Motor neuron (in vitro differentiated cells): ENCODE measurements around the gene FBXW7. TPM values are rescaled to one million over a fixed set of nuclear protein-coding genes. Genes with fewer than 3 reads are reported as not detected.

Source experiments
- ATAC-seq, 8 experiments: fragments of 200-7000 bp; cut with Tn5 transposase; replicated peaks in 6 of 8; 2 replicates each; pipeline ENCODE4 v1.8.0; 2021; ENCODE audit warnings: mild to moderate bottlenecking in 8 of 8, moderate library complexity in 8 of 8
- H3K27ac ChIP-seq, 2 donors: fragments of 250-450 bp; sonication (Bioruptor Pico); 2 replicates each; pipeline ENCODE4 v1.9.0; 2021; ENCODE audit warnings: antibody characterized with exemption in 2 of 2, mild to moderate bottlenecking in 2 of 2, moderate library complexity in 1 of 2
- H3K4me1 ChIP-seq, 2 donors: fragments of 250-450 bp; sonication (Bioruptor Pico); replicated peaks in 1 of 2; 2 replicates each; pipeline ENCODE4 v1.6.1; 2021; ENCODE audit warnings: antibody characterized with exemption in 2 of 2, mild to moderate bottlenecking in 2 of 2, moderate library complexity in 1 of 2
- H3K4me3 ChIP-seq, 5 donors: fragments of 250-450 bp; sonication (Bioruptor Pico); 2 replicates each; pipeline ENCODE4 v1.9.0; 2021; ENCODE audit warnings: antibody characterized with exemption in 5 of 5, mild to moderate bottlenecking in 5 of 5, moderate library complexity in 4 of 5
- WGBS, 10 experiments: fragments of 450-650 bp; shearing (Covaris generic); methylation state at CpG; one replicate each; pipeline ENCODE4 v1.0.0; 2022; 5-methylcytosine and 5-hydroxymethylcytosine counted together
- in situ Hi-C, 9 experiments: fragments of 400-800 bp; cut with MboI; loops; one replicate each; pipeline ENCODE4 v1.15.0; 2021; ENCODE audit warnings: low sequenced_read_pairs in 9 of 9, low pct_unique_long_range_greater_than_20kb in 2 of 9; ENCODE audit not compliant: unreplicated experiment in 9 of 9
- total RNA-seq, 8 experiments: library from RNA; unstranded; fragments of 300-600 nt; gene quantifications; 2 replicates each; pipeline versions ENCODE4 v1.2.3 to v1.2.4, GENCODE V29; 2022

FBXW7 gene
- 100 to 1,000 TPM in 1 of 8 experiments, 10 to 100 TPM in 7; 38.0 to 130 (median 68.5) TPM for total RNA-seq

DNA sequence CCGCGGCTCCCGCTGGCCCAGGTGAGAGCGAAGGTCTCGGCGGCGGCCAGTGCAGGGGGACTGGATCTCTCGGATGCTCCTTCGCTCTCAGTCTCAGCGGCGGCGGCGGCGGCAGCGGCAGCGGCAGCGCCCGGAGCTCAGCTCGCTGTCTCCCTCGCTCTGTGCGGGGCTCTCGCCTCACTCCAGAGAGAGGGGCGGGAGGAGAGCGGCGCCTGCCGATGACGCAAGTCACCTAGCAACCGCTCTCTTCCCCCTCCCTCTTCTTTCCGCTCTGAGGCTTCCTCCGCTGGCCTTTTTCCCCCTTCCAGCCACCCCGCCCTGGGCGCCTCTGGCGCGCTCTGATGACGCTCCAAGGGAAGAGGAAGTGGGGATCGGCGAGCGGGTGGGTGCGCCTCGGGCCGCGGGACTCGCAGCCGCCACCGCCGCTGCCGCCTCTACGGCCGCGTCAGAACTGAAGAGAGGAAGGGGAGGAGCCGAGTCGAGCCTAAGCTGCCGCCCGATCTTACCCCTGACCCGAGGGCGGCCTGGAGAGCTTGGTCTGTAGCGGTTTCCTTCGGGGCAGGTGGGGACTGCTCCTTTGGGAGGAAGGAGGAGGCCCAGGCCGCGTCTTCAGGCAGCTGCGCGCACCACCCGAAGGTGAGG is at the start of gene FBXW7:
TSS of gene FBXW7 (minus strand) at position 190 of the 642 bp plus-strand sequence. CDS start 124,289 bp downstream, outside the sequence.
- in situ Hi-C loops = no loop called here
- ATAC-seq = peak; percentile 84 to 92 (median 88)
- H3K4me3 ChIP-seq = peak within 1 kb of the TSS; percentile 82 to 97 (median 88)
- peak within 1 kb of the TSS; percentile 85 to 88 for H3K27ac ChIP-seq
- H3K4me1 ChIP-seq = peaks cover 10 to 24% of the 10 kb centered on the region in 2 donors
- 0% methylated on average over 2 to 3 of the region's 63 CpGs; no CpG with 5 or more reads in 8 of the 10 experiments for WGBS, 10 experiments

DNA sequence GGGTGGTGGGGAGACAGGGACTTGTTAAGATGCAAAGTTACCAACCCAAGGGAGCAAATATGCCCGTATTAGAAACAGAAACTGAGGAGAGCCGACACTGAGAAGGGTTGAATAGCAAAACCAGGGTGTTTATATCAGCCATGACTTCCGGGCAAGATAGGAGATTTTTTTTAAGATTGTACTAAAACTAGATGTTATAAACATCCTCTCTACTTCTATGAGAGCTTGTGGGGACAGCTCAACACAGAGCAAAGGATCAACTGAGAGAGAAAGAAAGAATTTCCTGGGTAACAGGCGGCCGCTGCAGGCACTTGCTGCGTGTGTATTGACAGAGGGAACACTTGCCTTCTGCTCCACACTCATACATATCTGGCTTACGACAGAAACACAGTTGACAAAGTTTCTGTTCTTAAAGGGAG is 49.1 kb upstream of the FBXW7 start:
- in situ Hi-C loops = no loop called here
- ATAC-seq = peak in 2 of 8 experiments; percentile 46 to 95
- Histone ChIP-seq H3K27ac (no peak overlapping the region), H3K4me1 (peaks cover 20 to 22% of the 10 kb centered on the region in 2 donors), H3K4me3 (no peak overlapping the region)
- 44 to 94% (median 82%) methylated on average over 2 to 6 of the region's 7 CpGs; no CpG with 5 or more reads in 2 of the 10 experiments for WGBS, 10 experiments

- no peak overlapping the region for H3K4me3 ChIP-seq
- peak in 1 of 8 experiments; percentile 39 for ATAC-seq
- WGBS, 10 experiments = 6 to 100% (median 84%) methylated on average over 1 to 3 of the region's 3 CpGs; no CpG with 5 or more reads in 1 of the 10 experiments
These were observed 45.8 kb upstream of the FBXW7 start for GRCh38 chr4:152581536-152582160.

GRCh38 chr4:152579916-152580315 is 44.0 kb upstream of the FBXW7 start:
- 19 to 100% (median 82%) methylated on average over 1 to 6 of the region's 6 CpGs; no CpG with 5 or more reads in 2 of the 10 experiments for WGBS, 10 experiments
- ATAC-seq = no peak
- Histone ChIP-seq H3K4me1 (peaks cover 0 to under 1% of the 10 kb centered on the region in 2 donors), H3K4me3 (no peak overlapping the region), H3K27ac (no peak overlapping the region)
- in situ Hi-C loops = no loop called here

More at GRCh38 chr4:152581536-152582160, 45.8 kb upstream of the FBXW7 start:
- in situ Hi-C loops = no loop called here
- no peak overlapping the region for H3K27ac ChIP-seq
- H3K4me1 ChIP-seq = peaks cover 0 to 4% of the 10 kb centered on the region in 2 donors

GRCh38 chr4:152579107-152579764 is 43.3 kb upstream of the FBXW7 start:
- WGBS, 10 experiments = 40 to 100% (median 81%) methylated on average over 1 to 11 of the region's 11 CpGs; no CpG with 5 or more reads in 1 of the 10 experiments
- Histone ChIP-seq H3K4me1 (peaks cover 0 to under 1% of the 10 kb centered on the region in 2 donors), H3K4me3 (no peak overlapping the region), H3K27ac (no peak overlapping the region)
- no peak for ATAC-seq
- in situ Hi-C loops = no loop called here

DNA sequence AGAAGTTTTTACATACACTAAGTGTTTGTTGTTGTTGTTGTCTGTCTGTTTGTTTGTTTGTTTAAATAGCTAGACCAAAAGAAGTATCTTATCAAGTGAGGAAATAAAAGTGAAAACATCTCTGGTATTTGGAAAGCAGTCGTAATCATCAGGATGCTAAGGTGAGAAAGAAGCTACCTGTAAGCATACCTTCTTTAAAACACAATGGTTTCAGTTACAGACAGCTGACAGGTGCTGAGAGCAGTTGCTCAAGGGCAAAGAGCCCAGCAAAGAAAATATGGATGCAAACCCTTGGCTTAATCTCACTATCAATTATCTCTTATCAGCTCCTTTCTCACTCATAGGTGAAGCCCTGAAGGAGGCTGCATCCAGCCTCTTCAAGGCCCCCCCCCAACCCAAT is 42.8 kb upstream of the FBXW7 start:
- 67 to 100% (median 80%) methylated on average over 1 of the region's 1 CpG; no CpG with 5 or more reads in 3 of the 10 experiments for WGBS, 10 experiments
- H3K4me3 ChIP-seq = no peak overlapping the region
- H3K4me1 ChIP-seq = peaks cover 0 to 4% of the 10 kb centered on the region in 2 donors
- H3K27ac ChIP-seq = no peak overlapping the region
- ATAC-seq = no peak
- in situ Hi-C loops = no loop called here

DNA sequence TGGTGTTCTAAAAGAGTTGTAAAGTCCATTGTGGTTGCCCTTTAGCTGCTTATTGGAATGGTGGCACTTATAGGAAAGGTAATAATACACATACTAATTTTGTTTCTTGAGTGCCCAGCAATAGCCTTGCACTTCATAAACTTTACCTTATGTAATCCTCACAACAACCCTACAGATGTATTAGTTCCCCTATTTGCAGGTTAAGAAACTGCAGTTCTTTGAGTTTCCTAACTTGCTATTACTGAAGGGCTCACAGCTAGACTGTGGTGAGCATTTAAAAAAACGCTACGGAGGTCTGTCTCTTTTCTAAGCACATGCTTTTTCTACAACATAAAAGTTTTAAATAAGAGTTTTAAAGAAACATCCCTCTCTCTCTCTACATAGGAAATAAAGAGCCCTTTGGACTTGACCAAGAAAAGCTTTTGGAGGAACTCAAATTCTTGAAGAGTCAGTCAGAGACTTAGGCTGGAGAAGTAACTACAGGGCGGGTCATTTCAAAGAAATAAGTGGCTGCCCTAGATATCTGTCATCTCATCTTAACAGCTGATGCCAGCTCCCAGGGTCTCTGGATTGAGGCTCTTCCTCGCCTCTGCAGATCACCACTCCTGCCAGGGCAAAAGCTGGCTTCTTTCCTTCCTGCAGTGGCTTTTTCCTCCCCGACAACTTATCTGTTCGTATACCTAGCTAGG is 42.0 kb upstream of the FBXW7 start:
- Histone ChIP-seq H3K27ac (no peak overlapping the region), H3K4me3 (no peak overlapping the region), H3K4me1 (peaks cover 0 to 4% of the 10 kb centered on the region in 2 donors)
- ATAC-seq = no peak
- 23 to 100% (median 67%) methylated on average over 1 to 6 of the region's 6 CpGs; no CpG with 5 or more reads in 1 of the 10 experiments for WGBS, 10 experiments
- in situ Hi-C loops = no loop called here

DNA sequence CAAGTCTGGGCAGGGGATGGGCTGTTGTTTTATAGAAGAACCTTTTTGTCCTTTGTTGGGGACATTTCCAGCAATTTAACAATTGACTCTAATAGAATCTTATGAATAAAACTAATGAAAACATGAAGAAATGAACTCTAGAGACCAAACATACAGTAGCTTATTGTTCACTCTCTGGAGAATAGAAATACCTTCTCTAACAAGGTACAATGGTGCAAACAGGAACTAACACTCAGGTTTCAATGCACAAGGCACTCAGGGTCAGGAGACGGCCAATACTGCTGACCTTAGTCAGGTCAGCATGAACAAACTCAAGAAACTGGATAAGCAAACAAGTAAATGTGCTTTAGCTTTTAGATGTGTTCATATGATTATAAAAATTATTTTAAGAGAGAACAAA is 39.6 kb upstream of the FBXW7 start:
- peaks cover 0 to 4% of the 10 kb centered on the region in 2 donors for H3K4me1 ChIP-seq
- no peak overlapping the region for H3K4me3 ChIP-seq
- H3K27ac ChIP-seq = no peak overlapping the region
- ATAC-seq = no peak
- in situ Hi-C loops = no loop called here
- WGBS, 10 experiments = 20 to 100% (median 100%) methylated on average over 1 of the region's 1 CpG; no CpG with 5 or more reads in 3 of the 10 experiments

DNA sequence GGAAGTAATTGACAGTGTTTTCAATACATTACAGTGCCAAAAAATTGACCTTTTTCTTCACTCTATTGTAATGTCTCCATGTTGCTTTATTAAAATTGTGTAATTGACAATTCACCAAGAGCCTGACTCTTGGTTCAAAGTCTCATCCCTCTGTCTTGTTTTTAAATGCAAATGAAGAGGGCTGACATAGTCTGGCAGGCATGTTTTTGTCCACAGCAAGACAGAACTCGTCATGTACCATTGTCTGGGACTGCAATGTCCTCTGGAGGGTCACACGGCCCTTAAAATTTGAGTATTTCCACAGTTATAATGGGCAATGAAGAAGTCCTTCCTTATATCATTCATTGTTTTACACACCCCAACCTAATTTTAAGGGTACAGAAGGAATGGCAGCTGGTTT is 38.0 kb upstream of the FBXW7 start:
- Histone ChIP-seq H3K27ac (no peak overlapping the region), H3K4me1 (peaks cover 0 to 4% of the 10 kb centered on the region in 2 donors), H3K4me3 (no peak overlapping the region)
- 20 to 80% (median 62%) methylated on average over 1 to 2 of the region's 2 CpGs for WGBS, 10 experiments
- ATAC-seq = peak in 5 of 8 experiments; percentile 15 to 53 (median 39)
- in situ Hi-C loops = no loop called here

DNA sequence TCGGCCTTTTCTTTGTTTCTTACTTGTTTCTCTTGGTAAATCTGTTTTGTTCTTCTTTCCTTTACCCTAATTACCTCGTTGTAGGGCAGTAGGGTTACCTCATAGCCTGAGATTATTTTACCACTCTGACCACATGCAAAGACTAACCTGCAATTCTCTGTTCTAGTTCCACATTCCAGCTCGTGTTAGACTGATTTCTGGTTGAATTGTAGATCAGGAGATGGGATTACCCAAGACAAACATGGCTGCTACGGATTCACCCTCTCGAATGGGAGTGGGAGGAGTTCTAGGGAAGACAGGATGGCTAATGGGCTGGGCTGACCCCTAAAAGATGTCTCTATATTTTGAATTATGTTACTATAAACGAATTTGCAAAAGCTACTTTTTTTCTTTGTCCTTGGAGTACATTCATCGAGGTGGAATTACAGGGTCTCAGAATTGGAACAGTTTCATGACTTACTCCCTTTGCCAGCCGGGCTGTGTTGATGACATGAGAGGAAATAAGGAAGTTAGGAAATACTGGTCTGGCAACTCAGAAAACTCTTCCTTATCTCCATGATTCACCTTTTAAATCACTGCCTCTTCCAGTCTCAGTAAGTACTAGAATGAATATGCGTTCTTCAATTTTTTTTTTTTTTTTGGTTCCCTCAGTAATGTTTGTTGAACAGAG is 36.7 kb upstream of the FBXW7 start:
- ATAC-seq = peak in 1 of 8 experiments; percentile 44
- in situ Hi-C loops = no loop called here
- Histone ChIP-seq H3K4me3 (no peak overlapping the region), H3K27ac (no peak overlapping the region), H3K4me1 (peaks cover 0 to 4% of the 10 kb centered on the region in 2 donors)
- 27 to 83% (median 75%) methylated on average over 3 to 8 of the region's 9 CpGs for WGBS, 10 experiments

DNA sequence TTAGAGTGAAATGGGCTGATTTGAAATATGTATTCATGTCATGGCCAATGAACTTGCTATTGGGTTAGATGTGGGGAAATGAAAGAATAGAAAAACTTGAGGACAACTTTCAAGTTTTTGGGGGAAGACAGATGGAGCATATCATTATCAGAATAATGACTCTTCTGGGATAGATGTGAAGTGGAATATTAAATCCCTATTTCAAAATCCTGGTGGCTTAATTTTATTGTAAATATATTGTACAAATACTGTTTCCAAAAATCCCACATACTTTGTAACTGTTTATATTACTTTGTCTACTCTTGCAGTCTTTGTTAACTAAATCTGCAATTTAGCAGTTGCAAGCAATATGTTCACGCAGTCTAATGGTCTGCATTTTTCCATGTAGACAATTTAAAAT is 35.9 kb upstream of the FBXW7 start:
- Histone ChIP-seq H3K4me1 (peaks cover 0 to 4% of the 10 kb centered on the region in 2 donors), H3K27ac (no peak overlapping the region), H3K4me3 (no peak overlapping the region)
- in situ Hi-C loops = no loop called here
- no peak for ATAC-seq
- WGBS, 10 experiments = 20 to 100% (median 90%) methylated on average over 1 of the region's 1 CpG; no CpG with 5 or more reads in 4 of the 10 experiments

- no peak for ATAC-seq
- WGBS, 10 experiments = 0 to 100% (median 35%) methylated on average over 1 of the region's 1 CpG; no CpG with 5 or more reads in 4 of the 10 experiments
These were observed 35.4 kb upstream of the FBXW7 start for GRCh38 chr4:152571296-152571695.

More at GRCh38 chr4:152571296-152571695, 35.4 kb upstream of the FBXW7 start:
- in situ Hi-C loops = no loop called here
- Histone ChIP-seq H3K27ac (no peak overlapping the region), H3K4me3 (no peak overlapping the region), H3K4me1 (peaks cover 0 to 4% of the 10 kb centered on the region in 2 donors)
